ENCODE results near the gene ERVV-1.
"Not testable (repeated sequence)": the region's sequence is repeated elsewhere in the genome, so short reads cannot be mapped to it uniquely, and the experiment has no call there.

Gene ERVV-1

DNA sequence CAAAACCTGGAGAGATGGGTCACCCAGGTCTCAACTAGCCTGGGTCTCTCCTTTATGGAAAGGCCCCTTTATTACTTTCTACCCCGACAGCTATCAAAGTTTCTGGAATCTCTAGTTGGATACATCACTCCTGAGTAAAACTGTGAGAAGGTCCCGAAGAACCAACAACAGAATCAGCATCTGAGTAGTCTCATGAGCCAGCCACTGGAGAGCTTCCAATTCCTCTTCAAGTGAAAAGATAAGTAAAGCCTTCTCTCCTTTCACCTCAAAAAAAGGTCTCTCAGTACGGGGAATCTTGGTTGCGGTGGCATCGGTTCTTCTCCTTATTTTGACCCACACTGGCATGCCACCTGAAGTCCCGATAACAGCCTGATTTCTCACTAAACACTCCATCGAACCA, at the start of gene ERVV-1:
Gene ERVV-1, plus strand, starts transcription at position 301 of the 400 bp plus-strand sequence. CDS start 170 bp downstream, outside the sequence.
- DNase-seq: no peak

DNA sequence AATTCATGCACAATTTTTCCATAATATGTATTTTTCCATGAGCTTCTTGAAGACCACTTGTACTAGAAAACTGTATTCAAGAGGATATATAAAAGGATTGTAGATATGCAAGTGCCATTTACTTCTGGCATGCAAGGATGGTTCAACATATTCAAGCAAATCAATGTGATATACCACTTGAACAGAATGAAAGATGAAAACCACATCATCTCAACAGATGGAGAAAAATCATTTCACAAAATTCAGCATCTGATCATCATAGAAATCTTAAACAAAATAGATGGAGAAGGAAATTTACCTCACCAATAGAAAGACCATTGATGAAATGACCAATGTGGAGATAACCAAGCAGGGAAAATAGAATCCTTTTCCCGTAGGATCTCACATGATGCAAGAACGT, 45.9 kb upstream of the ERVV-1 start:
- no peak for DNase-seq

DNA sequence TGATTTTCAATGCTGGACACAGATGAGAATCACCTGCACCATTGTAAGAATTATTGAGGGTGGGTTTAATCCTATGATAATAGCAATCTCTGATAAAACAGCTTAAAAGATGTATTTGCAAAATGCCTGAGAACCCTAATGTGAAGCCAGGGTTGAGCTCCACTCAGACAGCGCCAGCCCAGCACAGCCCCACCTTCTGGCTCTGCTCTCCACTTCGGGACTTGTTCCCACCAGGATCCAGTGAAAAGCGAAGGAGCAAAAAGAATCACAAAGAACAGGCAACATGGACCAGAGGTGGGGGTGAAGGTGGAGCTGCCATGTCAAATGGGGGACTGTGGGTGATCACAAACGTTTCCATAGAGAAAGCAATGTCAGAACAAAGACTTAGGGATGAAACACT, 32.4 kb upstream of the ERVV-1 start:
- DNase-seq: no peak

- not testable (repeated sequence) for DNase-seq
Observed at GRCh38 chr19:52983167-52983566, 30.6 kb upstream of the ERVV-1 start.

DNA sequence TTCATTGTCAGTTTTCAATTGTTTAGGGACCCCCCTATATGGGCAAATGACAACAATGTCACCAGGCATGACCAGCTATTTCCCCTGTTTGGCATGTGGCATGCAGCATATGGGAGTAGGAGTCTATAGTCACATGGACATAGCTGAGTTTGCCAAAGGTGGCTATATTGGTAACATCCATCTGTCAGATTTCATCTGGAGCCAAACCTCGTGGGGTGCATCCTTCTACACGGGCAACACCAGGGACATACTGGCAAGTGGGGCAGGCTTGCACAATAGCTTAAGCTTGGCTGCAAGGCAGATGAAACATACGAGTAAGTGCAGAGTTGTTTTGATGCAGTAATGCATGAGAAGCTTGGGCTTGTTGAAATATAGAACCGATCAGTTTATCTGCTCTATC, 26.5 kb upstream of the ERVV-1 start:
- DNase-seq: no peak

GRCh38 chr19:52988506-52988905, 25.2 kb upstream of the ERVV-1 start:
- no peak for DNase-seq

GRCh38 chr19:52990759-52991418, 22.8 kb upstream of the ERVV-1 start:
- DNase-seq: peak; percentile 67

DNA sequence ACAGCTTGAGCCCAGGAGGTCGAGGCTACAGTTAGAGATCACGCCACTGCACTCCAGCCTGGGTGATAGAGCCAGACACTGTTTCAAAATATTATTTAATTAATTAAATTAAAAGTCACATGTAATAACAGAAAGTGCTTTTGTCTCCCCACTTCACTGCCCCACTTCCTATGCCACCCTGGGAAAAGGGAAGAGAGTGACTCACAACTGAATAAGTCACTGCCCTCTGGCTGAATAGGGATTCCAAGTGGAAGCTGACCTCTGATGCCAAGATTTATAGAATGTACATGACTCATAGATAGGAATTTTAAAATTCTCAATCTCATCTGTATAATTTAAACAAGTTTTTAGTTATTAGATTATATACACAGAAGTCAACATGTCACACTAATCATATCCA, 22.2 kb upstream of the ERVV-1 start:
- DNase-seq: peak; percentile 40

DNA sequence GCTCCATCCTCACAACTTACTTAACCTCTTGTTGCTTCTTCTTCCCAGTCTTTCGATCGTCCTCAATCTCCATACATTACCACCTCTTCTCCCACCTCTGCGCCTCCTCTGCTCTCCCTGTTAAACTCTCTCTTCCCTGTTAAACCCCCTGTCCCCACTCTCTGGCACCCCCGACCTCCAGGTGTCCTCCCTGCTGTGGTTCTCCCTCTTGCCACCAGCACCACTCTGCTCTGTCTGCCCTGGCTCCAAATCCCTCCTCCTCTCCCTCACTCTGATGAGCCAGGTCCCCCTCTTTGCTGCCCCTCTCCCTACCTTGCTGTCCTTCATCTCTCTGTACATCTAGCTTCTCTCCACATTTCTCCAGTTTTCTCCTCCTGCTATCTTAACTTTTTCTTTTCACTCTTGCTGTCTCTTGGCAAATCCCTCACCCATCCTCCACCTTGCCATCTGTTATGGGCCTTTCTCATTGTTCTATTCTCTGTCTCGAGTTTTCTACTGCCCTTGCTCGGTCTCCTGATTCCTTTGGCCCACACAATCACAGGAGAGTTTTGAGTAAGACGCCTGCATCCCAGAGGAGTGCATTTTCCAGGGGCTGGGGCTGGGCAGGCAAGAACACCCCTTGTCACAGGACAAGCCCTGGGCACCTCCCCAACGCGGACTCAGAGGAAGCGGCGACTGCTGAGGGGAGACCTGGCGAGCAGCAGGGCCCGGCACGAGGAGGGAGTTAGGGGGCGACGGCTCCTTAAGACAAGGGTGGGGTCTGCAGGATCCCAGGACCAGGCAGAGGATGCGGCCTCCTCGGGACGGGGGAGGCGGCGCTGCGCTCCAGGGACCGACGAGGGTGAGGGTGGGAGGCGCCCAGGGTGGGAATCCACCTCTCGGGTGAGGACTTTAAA, 21.4 kb upstream of the ERVV-1 start:
- DNase-seq: no peak

GRCh38 chr19:52993342-52994178, 20.2 kb upstream of the ERVV-1 start:
- peak; percentile 83 for DNase-seq

DNA sequence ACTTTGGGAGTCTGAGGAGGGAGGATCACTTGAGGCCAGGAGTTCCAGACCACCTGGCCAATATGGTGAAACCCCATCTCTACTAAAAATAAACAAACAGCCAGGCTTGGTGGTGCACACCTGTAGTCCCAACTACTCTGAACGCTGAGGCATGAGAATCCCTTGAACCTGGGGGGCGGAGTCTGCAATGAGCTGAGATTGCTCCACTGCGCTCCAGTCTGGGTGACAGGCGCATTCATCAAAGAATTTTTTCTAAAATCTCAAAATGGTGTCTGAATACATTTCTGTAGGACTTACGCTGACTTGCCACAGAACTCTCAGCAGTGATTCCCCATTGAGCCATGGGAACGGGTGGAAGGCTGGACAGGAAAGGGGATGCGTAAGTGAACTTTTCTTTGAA, 18.0 kb upstream of the ERVV-1 start:
- DNase-seq: no peak

GRCh38 chr19:52997975-52998374, 15.7 kb upstream of the ERVV-1 start:
- no peak for DNase-seq

DNA sequence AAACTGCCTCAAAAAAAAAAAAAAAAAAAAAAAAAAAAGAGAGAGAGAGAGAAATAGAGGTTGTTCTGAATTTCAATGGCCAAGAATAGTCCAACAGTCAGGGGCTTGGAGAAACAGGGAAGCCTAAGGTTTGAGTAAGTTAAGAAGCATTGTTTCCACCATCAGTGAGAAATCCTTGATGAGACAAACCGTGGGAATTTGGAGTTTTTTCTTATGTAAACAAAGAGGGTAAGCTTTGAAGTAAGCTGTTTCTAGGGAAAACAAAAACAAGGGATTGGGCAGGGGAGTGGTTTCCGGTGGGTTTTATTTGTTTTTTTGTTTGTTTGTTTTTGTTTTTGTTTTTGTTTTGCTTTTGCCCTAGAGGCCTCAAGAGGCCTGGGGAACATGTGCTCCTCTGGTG, 11.2 kb upstream of the ERVV-1 start:
- no peak for DNase-seq

GRCh38 chr19:53004242-53004641, 9.5 kb upstream of the ERVV-1 start:
- DNase-seq: no peak

- DNase-seq: no peak
Observed at GRCh38 chr19:53007200-53007599, 6.5 kb upstream of the ERVV-1 start.

DNA sequence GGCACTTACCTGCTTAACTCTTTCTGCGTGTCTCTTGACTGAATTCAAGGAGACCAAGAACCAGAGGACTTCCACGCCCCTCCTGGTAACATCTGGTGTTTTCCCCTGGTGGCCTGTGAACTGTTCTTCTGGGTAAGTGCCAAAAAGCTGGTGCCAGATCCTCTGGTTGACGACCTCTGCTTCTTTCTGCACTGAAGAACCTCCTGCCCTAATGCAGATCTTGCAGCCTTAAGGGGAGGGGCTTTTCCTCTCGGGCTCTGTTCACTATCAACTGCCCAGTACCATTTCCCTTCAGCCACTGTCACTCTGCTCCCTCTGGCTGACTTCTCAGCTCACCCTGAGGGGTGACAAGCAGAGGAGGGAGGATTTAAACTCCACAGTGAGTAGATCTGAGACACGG, 6.1 kb upstream of the ERVV-1 start:
- no peak for DNase-seq

GRCh38 chr19:53008061-53008778, 5.5 kb upstream of the ERVV-1 start:
- DNase-seq: no peak

DNA sequence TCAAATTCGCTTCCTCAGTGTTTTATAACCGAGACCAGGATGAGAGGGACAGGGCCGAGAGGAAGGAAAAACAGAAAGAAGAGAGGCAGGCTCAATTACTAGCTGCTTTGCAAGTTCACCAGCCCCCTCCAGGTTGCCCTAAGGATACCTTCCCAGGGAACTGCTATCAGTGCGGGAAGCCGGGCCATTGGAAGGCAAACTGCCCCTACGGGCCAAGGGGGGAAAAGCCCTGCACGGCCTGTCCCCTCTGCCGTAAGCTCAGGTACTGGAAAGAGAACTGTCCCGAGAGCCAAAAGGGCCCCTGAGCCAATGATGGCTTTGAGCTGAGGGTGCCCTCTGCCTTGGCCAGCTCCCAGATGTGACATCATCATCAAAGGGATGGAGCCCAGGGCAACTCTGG, 3.2 kb upstream of the ERVV-1 start:
- DNase-seq: no peak

GRCh38 chr19:53012006-53012405, 1.7 kb upstream of the ERVV-1 start:
- no peak for DNase-seq

DNA sequence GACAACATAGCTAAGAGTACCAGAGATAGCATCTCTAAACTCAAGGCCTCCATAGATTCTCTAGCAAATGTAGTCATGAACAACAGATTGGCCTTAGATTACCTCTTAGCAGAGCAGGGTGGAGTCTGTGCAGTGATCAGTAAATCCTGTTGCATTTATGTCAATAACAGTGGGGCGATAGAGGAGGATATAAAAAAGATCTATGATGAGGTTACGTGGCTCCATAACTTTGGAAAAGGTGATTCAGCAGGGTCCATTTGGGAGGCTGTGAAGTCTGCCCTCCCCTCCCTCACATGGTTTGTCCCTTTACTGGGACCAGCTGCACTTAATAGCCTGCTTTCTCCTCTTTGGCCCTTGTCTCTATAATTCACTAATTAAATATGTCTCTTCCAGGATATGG, 1.4 kb downstream of the ERVV-1 start:
- DNase-seq: no peak

DNA sequence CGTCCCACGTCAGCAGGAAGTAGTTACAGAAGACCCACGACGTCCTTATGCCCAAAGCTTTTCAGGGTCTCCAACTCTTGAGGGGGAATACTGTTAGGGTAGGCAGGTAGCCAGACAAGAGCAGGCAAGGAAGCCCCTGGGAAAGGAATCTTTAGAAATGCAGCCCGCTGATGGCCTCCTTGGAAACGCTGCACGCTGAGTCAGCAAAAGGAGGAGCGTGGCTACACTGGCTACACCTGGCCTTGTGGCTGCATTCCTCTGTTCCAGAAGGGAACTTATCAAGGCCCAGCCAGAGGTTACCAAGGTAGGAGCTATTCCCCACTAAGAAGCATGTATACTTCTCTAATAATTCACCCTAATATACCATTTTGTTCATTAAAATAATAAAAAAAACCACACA, 2.0 kb downstream of the ERVV-1 start:
- DNase-seq: no peak

DNA sequence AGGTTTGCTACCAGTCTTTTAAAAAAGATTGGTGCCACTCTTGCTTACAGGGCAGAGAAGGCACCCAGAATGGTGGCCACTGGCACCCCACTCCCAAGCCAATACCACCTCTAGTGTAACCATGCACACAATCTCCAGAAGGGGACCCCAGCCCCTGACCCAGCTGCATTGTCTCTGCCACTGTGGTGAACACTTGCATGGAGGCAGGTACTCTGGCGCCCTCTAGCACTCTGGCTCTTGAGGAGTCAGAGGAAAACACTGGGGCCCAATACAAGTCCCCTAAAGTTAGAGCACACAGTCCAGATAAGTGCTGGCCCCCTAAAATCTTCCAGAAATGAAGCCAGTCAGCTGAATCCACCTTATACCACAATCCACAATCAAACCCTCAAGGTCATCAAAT, 6.0 kb downstream of the ERVV-1 start:
- no peak for DNase-seq

GRCh38 chr19:53028306-53028705, 14.6 kb downstream of the ERVV-1 start:
- not testable (repeated sequence) for DNase-seq

All from suppressor macrophage treated with lipopolysaccharide for 4 hours (primary cell).